GM18526 (cell line): Measurements from ENCODE around the gene GOLGA8F.
"Not testable (repeated sequence)": the region's sequence is repeated elsewhere in the genome, so short reads cannot be mapped to it uniquely, and the experiment has no call there.

ENCODE experiments used
- POLR2A ChIP-seq: IDR thresholded peaks from 3 replicates; pipeline ENCODE4 v1.6.1; 2011; ENCODE audit not compliant: insufficient read length; ENCODE audit errors: extremely low read depth

GOLGA8F gene, protein sequence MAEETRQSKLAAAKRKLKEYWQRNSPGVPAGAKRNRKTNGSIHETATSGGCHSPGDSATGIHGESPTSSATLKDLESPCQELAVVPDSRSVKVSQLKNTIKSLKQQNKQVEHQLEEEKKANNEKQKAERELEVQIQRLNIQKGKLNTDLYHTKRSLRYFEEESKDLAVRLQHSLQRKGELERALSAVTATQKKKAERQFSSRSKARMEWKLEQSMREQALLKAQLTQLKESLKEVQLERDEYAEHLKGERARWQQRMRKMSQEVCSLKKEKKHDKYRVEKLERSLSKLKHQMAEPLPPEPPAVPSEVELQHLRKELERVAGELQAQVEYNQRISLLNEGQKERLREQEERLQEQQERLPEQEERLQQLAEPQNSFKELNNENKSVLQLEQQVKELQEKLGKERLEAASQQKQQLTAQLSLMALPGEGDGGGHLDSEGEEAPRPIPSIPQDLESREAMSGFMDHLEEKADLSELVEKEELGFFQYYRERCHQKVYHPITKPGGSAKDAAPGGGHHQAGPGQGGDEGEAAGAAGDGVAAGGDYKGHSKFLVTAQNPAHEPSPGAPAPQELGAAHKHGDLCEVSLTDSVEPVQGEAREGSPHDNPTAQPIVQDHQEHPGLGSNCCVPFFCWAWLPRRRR

DNA sequence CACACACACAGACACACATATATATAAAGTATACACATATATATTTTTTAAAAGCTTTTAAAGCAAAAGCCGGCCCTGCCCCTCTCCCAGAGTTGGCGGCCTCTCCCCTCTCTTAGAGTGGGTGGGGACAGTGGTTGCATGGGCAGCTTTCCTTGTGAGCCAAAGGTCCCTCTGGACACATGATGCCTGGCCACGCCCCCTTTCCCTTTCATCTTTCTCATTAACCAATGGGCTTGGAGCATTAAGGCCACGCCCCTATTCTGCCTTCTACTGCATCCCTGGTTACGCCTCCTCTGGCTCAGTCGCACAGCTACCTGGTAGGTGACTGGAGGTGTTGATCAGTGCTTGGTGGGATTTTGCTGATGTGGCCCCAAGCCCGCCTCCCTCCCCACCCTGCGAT, at the start of gene GOLGA8F:
TSS of gene GOLGA8F (plus strand) at position 301 of the 400 bp plus-strand sequence. CDS start at position 399, 98 bp downstream.
- TF ChIP-seq POLR2A: not testable (repeated sequence)

GRCh38 chr15:28357984-28358383, 20.5 kb upstream of the GOLGA8F start, which contains the start of gene GOLGA6L24:
TSS of gene GOLGA6L24 (minus strand) at chr15:28358084. CDS start at chr15:28358023, 61 bp downstream.
- not testable (repeated sequence) for TF ChIP-seq POLR2A
